UCSD-AML1 (cell line): ENCODE measurements around the gene SHISA7.
A peak's percentile ranks its signal among the peaks of the same experiment; 100 is the strongest.

Experiments used
- DNase-seq: peaks from one replicate; lab custom pipeline; 2025; ENCODE audit not compliant: unreplicated experiment; lab: John Stamatoyannopoulos, UW

SHISA7 gene

GRCh38 chr19:55482156-55482961 is 39.3 kb upstream of the SHISA7 start:
- DNase-seq, result no peak

- DNase-seq, result no peak
These were observed 38.7 kb upstream of the SHISA7 start for GRCh38 chr19:55481794-55482155.

GRCh38 chr19:55481148-55481793 is 38.2 kb upstream of the SHISA7 start:
- DNase-seq, result no peak

GRCh38 chr19:55479451-55480230 is 36.5 kb upstream of the SHISA7 start:
- DNase-seq, result no peak

- DNase-seq, result no peak
These were observed 35.9 kb upstream of the SHISA7 start for GRCh38 chr19:55479045-55479444.

GRCh38 chr19:55478364-55478763 is 35.3 kb upstream of the SHISA7 start:
- DNase-seq, result no peak

GRCh38 chr19:55477905-55478304 is 34.8 kb upstream of the SHISA7 start:
- DNase-seq, result no peak

GRCh38 chr19:55476100-55476775 is 33.1 kb upstream of the SHISA7 start, which contains the start of gene ZNF628:
Gene ZNF628, plus strand, starts transcription at chr19:55476617. Its CDS starts 3,294 bp downstream, at chr19:55479911.
- DNase-seq, result peak; percentile 98

- DNase-seq, result no peak
These were observed 31.5 kb upstream of the SHISA7 start for GRCh38 chr19:55474269-55475265.

- DNase-seq, result no peak
These were observed 30.3 kb upstream of the SHISA7 start for GRCh38 chr19:55473225-55474012.

GRCh38 chr19:55472463-55472862 is 29.4 kb upstream of the SHISA7 start:
- DNase-seq, result no peak

GRCh38 chr19:55471266-55471665 is 28.2 kb upstream of the SHISA7 start:
- DNase-seq, result no peak

- DNase-seq, result no peak
These were observed 24.9 kb upstream of the SHISA7 start for GRCh38 chr19:55468054-55468393.

- peak; percentile 61 for DNase-seq
These were observed 24.3 kb upstream of the SHISA7 start for GRCh38 chr19:55467236-55468053.

GRCh38 chr19:55466241-55466614 is 23.1 kb upstream of the SHISA7 start:
- DNase-seq, result no peak

- DNase-seq, result no peak
These were observed 22.6 kb upstream of the SHISA7 start for GRCh38 chr19:55465460-55466240.

- no peak for DNase-seq
These were observed 21.6 kb upstream of the SHISA7 start, which contains the start of gene C19orf85 for GRCh38 chr19:55464662-55465054. Gene C19orf85, minus strand, starts transcription at chr19:55464751. Its CDS starts 197 bp downstream, at chr19:55464554.
